Neuronal stem cell (in vitro differentiated cells): ENCODE data around the gene TPPP.

Experiments
- DNase-seq: peaks from one replicate; pipeline ENCODE4 v3.0.0-alpha.2; 2013; ENCODE audit warnings: low spot score
- H2AFZ ChIP-seq: one replicate; pipeline ENCODE4 v1.6.1; 2013; ENCODE audit warnings: mild to moderate bottlenecking, low read length, inconsistent platforms
- H2AK5ac ChIP-seq: 2 replicates; pipeline ENCODE4 v1.6.1; 2013; ENCODE audit warnings: low read depth, mild to moderate bottlenecking, inconsistent platforms, low read length, moderate library complexity, mixed read lengths
- H2BK120ac ChIP-seq: 2 replicates; pipeline ENCODE4 v1.6.1; 2013; ENCODE audit warnings: low read depth, mild to moderate bottlenecking, inconsistent platforms, low read length, moderate library complexity, mixed read lengths
- H2BK12ac ChIP-seq: one replicate; pipeline ENCODE4 v1.6.1; 2013; ENCODE audit warnings: low read length, inconsistent platforms
- H2BK15ac ChIP-seq: 2 replicates; pipeline ENCODE4 v1.6.1; 2013; ENCODE audit warnings: mild to moderate bottlenecking, low read length, inconsistent platforms, mixed read lengths
- H2BK5ac ChIP-seq: one replicate; pipeline ENCODE4 v1.6.1; 2013; ENCODE audit warnings: inconsistent platforms, mild to moderate bottlenecking, low read length, moderate library complexity
- H3K14ac ChIP-seq: one replicate; pipeline ENCODE4 v1.6.1; 2013; ENCODE audit warnings: low read length, inconsistent platforms
- H3K18ac ChIP-seq: 2 replicates; pipeline ENCODE4 v1.6.1; 2013; ENCODE audit warnings: low read length, inconsistent platforms
- H3K23ac ChIP-seq: 2 replicates; pipeline ENCODE4 v1.6.1; 2013; ENCODE audit warnings: low read depth, mild to moderate bottlenecking, mixed read lengths, low read length, inconsistent platforms; ENCODE audit not compliant: poor library complexity
- H3K27ac ChIP-seq: replicated peaks from 3 replicates; pipeline ENCODE4 v1.5.1; 2013; ENCODE audit warnings: low read length, inconsistent platforms
- H3K27me3 ChIP-seq, 3 experiments: 2 replicates each; pipeline ENCODE4 v1.6.1; 2013; ENCODE audit warnings: low read length in 3 of 3, mild to moderate bottlenecking in 2 of 3, inconsistent platforms in 1 of 3, low read depth in 1 of 3, mixed read lengths in 1 of 3, moderate library complexity in 1 of 3; ENCODE audit not compliant: control insufficient read depth in 3 of 3, insufficient read depth in 3 of 3
- H3K36me3 ChIP-seq, 2 donors: replicated peaks in 1 of 2; 2 replicates each; pipeline ENCODE4 v1.6.1; 2013; ENCODE audit warnings: low read length in 2 of 2; ENCODE audit not compliant: control insufficient read depth in 2 of 2, insufficient read depth in 2 of 2
- H3K4ac ChIP-seq: 2 replicates; pipeline ENCODE4 v1.6.1; 2013; ENCODE audit warnings: inconsistent platforms, mild to moderate bottlenecking, low read length, moderate library complexity
- H3K4me1 ChIP-seq, 2 donors: 1 replicate in 1 of 2; 2 replicates in 1 of 2; pipeline ENCODE4 v1.6.1; 2013; ENCODE audit warnings: low read length in 2 of 2, low read depth in 1 of 2; ENCODE audit not compliant: control insufficient read depth in 2 of 2, insufficient read depth in 1 of 2
- H3K4me2 ChIP-seq: one replicate; pipeline ENCODE4 v1.6.1; 2013; ENCODE audit warnings: mild to moderate bottlenecking, low read length, inconsistent platforms; ENCODE audit not compliant: insufficient read depth, poor library complexity, severe bottlenecking
- H3K4me3 ChIP-seq, 2 donors: 2 replicates each; pipeline ENCODE4 v1.5.1; 2013; ENCODE audit warnings: low read length in 2 of 2, mild to moderate bottlenecking in 2 of 2, inconsistent platforms in 1 of 2, moderate library complexity in 1 of 2
- H3K79me1 ChIP-seq: one replicate; pipeline ENCODE4 v1.6.1; 2013; ENCODE audit warnings: low read depth, mild to moderate bottlenecking, inconsistent platforms, low read length, moderate library complexity
- H3K9ac ChIP-seq: one replicate; pipeline ENCODE4 v1.6.1; 2013; ENCODE audit warnings: mild to moderate bottlenecking, low read depth, low read length, inconsistent platforms; ENCODE audit not compliant: poor library complexity
- H3K9me3 ChIP-seq, 2 donors: replicated peaks in 1 of 2; 2 replicates each; pipeline versions ENCODE3 to v1.6.1; 2013; ENCODE audit warnings: low read length in 2 of 2, mild to moderate bottlenecking in 2 of 2, inconsistent platforms in 1 of 2, low read depth in 1 of 2, mixed read lengths in 1 of 2, moderate library complexity in 1 of 2; ENCODE audit not compliant: control insufficient read depth in 2 of 2, insufficient read depth in 1 of 2
- H4K8ac ChIP-seq: one replicate; pipeline ENCODE4 v1.6.1; 2013; ENCODE audit warnings: low read depth, mild to moderate bottlenecking, inconsistent platforms, low read length, moderate library complexity
- H4K91ac ChIP-seq: one replicate; pipeline ENCODE4 v1.6.1; 2013; ENCODE audit warnings: low read length, low read depth, mild to moderate bottlenecking, inconsistent platforms; ENCODE audit not compliant: poor library complexity
- WGBS, 2 donors: extraction: QIAGEN DNeasy Blood & Tissue Kit; methylation state at CpG; one replicate each; pipeline ENCODE4 v1.1.7; 2013; ENCODE audit warnings: missing lambda C conversion rate in 2 of 2, mixed read lengths in 1 of 2; ENCODE audit not compliant: insufficient read length in 2 of 2, insufficient replicate concordance in 1 of 2; ENCODE audit errors: extremely low coverage in 2 of 2; 5-methylcytosine and 5-hydroxymethylcytosine counted together

The TPPP gene

DNA sequence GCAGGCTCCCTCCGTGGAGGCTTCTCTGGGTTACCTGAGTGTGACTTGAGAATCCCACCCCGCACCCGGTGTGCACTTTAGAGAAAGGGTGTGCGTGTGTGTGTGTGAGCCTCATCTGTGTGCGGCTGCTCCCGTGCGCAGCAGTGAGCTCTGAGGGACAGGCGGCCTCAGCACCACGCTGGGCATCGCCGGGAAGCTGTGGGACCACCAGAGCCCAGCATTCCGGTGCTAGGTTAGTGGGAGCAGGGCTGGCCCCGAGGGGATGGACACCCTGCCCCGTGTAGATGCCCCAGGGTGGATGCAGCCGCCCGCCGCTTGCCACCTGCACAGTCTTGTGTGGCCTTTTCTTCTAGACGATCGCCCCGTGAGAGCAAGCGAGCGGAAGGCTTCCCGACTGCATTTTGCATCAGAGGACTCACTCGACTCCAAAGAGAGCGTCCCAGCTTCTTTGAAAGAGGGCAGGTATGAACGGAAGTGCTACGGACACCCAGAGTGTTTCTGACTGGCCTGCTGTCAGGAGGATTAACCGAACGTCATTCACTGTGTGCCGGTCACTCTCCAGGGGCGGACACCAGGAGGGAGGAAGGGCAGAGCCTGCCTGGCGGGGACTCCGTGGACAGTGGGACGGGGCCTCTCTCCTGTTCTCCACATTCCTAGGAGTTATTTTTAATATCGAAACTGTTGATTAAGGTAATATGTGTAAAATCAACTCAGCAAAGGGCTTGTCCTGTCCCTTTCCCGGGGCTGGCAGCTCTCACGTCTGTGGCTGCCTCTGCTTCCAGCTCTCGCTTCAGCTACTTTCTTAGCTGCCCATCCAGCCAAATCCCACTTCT lies 68.8 kb downstream of the TPPP start:
- DNase-seq = no peak
- H4K8ac ChIP-seq = peak overlapping the region; percentile 17
- H3K4me1 ChIP-seq = no peaks in the 10 kb centered on the region
- H3K27ac ChIP-seq = no peak overlapping the region
- H3K27me3 ChIP-seq = no peaks in the 10 kb centered on the region
- H3K9me3 ChIP-seq = peaks cover 0 to 6% of the 10 kb centered on the region in 2 donors
- H3K9ac ChIP-seq = no peak overlapping the region
- no peak overlapping the region for H3K18ac ChIP-seq
- no peak overlapping the region for H2AFZ ChIP-seq
- H3K23ac ChIP-seq = peak overlapping the region; percentile 20
- peak overlapping the region; percentile 39 for H2BK5ac ChIP-seq
- no peak overlapping the region for H2BK120ac ChIP-seq
- no peak overlapping the region for H2BK12ac ChIP-seq
- no peak overlapping the region for H3K4ac ChIP-seq
- peaks cover 69 to 96% of the 10 kb centered on the region in 2 donors for H3K36me3 ChIP-seq
- peaks cover 4% of the 10 kb centered on the region for H3K79me1 ChIP-seq
- H4K91ac ChIP-seq = no peak overlapping the region
- H3K4me3 ChIP-seq = no peak overlapping the region
- H3K4me2 ChIP-seq = no peak overlapping the region
- H2AK5ac ChIP-seq = no peak overlapping the region
- H2BK15ac ChIP-seq = no peak overlapping the region
- H3K14ac ChIP-seq = no peak overlapping the region
- WGBS, 2 donors = no CpG with 5 or more reads among the region's 38 CpGs

DNA sequence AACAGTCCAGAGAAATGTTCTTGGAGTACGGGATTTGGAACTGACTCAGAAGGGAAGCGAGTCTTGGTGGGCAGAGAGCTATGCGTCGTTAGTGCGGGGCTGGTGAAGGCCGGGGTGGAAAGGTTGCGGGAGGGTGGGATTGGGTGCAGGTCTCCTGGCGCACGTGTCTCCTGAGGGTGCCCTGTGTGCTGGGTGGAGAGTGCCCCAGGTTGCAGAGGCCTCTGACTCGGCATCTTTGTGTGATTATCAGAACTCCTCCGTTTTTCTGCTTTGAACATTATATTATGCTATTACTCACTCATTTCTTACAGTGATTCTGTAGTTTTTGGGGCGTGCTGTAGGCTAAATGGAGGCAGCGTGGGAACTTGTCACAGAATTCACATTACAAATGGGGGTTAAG lies 69.6 kb downstream of the TPPP start:
- no peaks in the 10 kb centered on the region for H3K4me1 ChIP-seq
- no peak overlapping the region for H2BK15ac ChIP-seq
- no peak overlapping the region for H3K23ac ChIP-seq
- H3K4me2 ChIP-seq = no peak overlapping the region
- H3K14ac ChIP-seq = no peak overlapping the region
- DNase-seq = no peak
- peaks cover 0 to 4% of the 10 kb centered on the region in 2 donors for H3K9me3 ChIP-seq
- H2BK12ac ChIP-seq = no peak overlapping the region
- no peak overlapping the region for H4K8ac ChIP-seq
- no peak overlapping the region for H2AFZ ChIP-seq
- no peak overlapping the region for H4K91ac ChIP-seq
- H2BK120ac ChIP-seq = no peak overlapping the region
- H3K4me3 ChIP-seq = no peak overlapping the region
- no peak overlapping the region for H2AK5ac ChIP-seq
- no peak overlapping the region for H3K4ac ChIP-seq
- no CpG with 5 or more reads among the region's 13 CpGs for WGBS, 2 donors
- no peak overlapping the region for H2BK5ac ChIP-seq
- H3K79me1 ChIP-seq = peaks cover 4% of the 10 kb centered on the region
- H3K9ac ChIP-seq = no peak overlapping the region
- no peak overlapping the region for H3K18ac ChIP-seq
- no peaks in the 10 kb centered on the region for H3K27me3 ChIP-seq
- H3K27ac ChIP-seq = no peak overlapping the region
- H3K36me3 ChIP-seq = peaks cover 67 to 97% of the 10 kb centered on the region in 2 donors

DNA sequence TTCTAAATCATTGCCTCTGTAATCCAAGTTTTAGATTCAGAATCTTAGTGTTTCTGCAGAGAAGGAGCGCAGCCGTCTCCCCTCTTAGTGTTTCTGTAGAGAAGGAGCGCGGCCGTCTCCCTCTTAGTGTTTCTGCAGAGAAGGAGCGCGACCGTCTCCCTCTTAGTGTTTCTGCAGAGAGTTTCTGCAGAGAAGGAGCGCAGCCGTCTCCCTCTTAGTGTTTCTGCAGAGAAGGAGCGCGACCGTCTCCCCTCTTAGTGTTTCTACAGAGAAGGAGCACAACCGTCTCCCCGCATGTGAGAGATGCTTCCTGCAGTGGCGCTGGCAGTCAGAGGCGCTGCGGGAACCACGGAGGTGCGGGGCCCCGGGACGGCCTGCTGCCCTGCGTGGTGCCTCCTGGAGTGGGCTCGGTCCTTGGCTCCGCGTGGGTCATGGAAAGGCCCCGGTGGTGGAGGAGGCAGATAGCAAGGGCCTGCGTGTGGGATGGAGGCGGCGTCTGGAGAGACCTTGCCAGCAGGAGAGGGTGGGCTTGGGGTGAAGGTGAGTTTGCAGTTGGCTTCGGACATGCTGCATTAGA lies 70.1 kb downstream of the TPPP start:
- Histone ChIP-seq H3K4me1 (no peaks in the 10 kb centered on the region), H3K18ac (no peak overlapping the region), H3K9ac (no peak overlapping the region), H2BK5ac (no peak overlapping the region), H2AFZ (no peak overlapping the region), H3K4me3 (no peak overlapping the region), H2BK15ac (no peak overlapping the region), H3K4me2 (no peak overlapping the region), H4K91ac (peak overlapping the region; percentile 48), H2AK5ac (no peak overlapping the region), H3K36me3 (peaks cover 65 to 99% of the 10 kb centered on the region in 2 donors), H2BK12ac (no peak overlapping the region), H3K4ac (no peak overlapping the region), H3K14ac (no peak overlapping the region), H3K27me3 (no peaks in the 10 kb centered on the region), H3K27ac (no peak overlapping the region), H2BK120ac (no peak overlapping the region), H3K9me3 (peaks cover 0 to 3% of the 10 kb centered on the region in 2 donors), H4K8ac (no peak overlapping the region), H3K23ac (peak overlapping the region; percentile 59), H3K79me1 (peaks cover 4% of the 10 kb centered on the region)
- no peak for DNase-seq
- no CpG with 5 or more reads among the region's 31 CpGs for WGBS, 2 donors

DNA sequence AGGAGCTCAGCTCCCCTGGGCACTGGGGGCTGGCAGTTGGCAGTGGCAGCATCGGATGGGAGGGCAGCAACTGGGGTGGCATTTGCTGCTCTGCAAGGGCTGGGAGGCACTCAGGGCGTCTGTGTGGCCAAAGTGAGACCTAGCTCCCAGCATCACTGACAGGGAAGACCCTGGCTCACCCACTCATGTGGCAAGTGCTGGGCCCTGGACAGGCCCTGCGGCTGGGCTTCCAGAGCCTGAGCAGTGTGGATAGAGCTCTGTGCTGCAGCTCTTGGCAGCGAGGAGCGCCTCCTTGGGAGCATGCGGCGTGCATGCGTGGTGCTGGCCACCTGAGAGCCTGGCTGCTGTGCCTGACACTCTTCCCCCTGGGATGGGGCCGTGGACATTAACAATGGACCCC lies 70.8 kb downstream of the TPPP start:
- H2BK12ac ChIP-seq = no peak overlapping the region
- no peak overlapping the region for H3K4me2 ChIP-seq
- no CpG with 5 or more reads among the region's 9 CpGs for WGBS, 2 donors
- H3K4ac ChIP-seq = no peak overlapping the region
- H4K91ac ChIP-seq = no peak overlapping the region
- no peak overlapping the region for H4K8ac ChIP-seq
- H3K23ac ChIP-seq = peak overlapping the region; percentile 11
- H3K18ac ChIP-seq = no peak overlapping the region
- H3K9me3 ChIP-seq = no peaks in the 10 kb centered on the region
- H3K36me3 ChIP-seq = peaks cover 62 to 98% of the 10 kb centered on the region in 2 donors
- H2BK15ac ChIP-seq = no peak overlapping the region
- DNase-seq = no peak
- H3K9ac ChIP-seq = no peak overlapping the region
- H2BK5ac ChIP-seq = no peak overlapping the region
- H2AFZ ChIP-seq = no peak overlapping the region
- H3K27me3 ChIP-seq = no peaks in the 10 kb centered on the region
- H2BK120ac ChIP-seq = no peak overlapping the region
- no peak overlapping the region for H3K27ac ChIP-seq
- H3K4me1 ChIP-seq = peaks cover 0 to 1% of the 10 kb centered on the region in 2 donors
- H2AK5ac ChIP-seq = no peak overlapping the region
- no peak overlapping the region for H3K14ac ChIP-seq
- no peak overlapping the region for H3K4me3 ChIP-seq
- peaks cover 4% of the 10 kb centered on the region for H3K79me1 ChIP-seq
